A673 (cell line): ENCODE measurements around the gene ESD. TPM values are rescaled to one million over a fixed set of nuclear protein-coding genes. Genes with fewer than 3 reads are reported as not detected.
A peak's percentile ranks its signal among the peaks of the same experiment; 100 is the strongest.

Source experiments
- BruUV-seq: library from RNA; stranded (reverse); fragments of 400-500 nt; replicated peaks from 2 replicates; lab custom pipeline; 2021; lab: Mats Ljungman, UMichigan
- CTCF ChIA-PET: fragments of 300-600 bp; sonication (Branson Sonifier 250); formaldehyde crosslinking; loops from one replicate; lab custom pipeline; 2022; ENCODE audit warnings: antibody characterized with exemption; lab: Charles Lee
- POLR2A ChIA-PET: fragments of 300-600 bp; sonication (Branson Sonifier 250); formaldehyde crosslinking; loops from one replicate; lab custom pipeline; 2022; ENCODE audit warnings: antibody characterized with exemption; ENCODE audit not compliant: low non-redundant PET; lab: Charles Lee
- DNase-seq: peaks from one replicate; pipeline ENCODE4 v3.0.0-alpha.2; 2015; ENCODE audit warnings: low spot score
- H3K27ac ChIP-seq: fragments of 200-600 bp; sonication (generic); 2 replicates; pipeline ENCODE4 v1.5.1; 2016; ENCODE audit warnings: mixed run types, low read depth, mild to moderate bottlenecking, mixed read lengths, antibody characterized with exemption, low read length; ENCODE audit not compliant: poor library complexity, severe bottlenecking
- H3K27me3 ChIP-seq: fragments of 200-600 bp; sonication (generic); replicated peaks from 2 replicates; pipeline ENCODE4 v1.6.1; 2017; ENCODE audit warnings: mixed run types, low read depth, mild to moderate bottlenecking, mixed read lengths, antibody characterized with exemption, low read length; ENCODE audit not compliant: insufficient read depth, poor library complexity
- H3K36me3 ChIP-seq: fragments of 200-600 bp; sonication (generic); 2 replicates; pipeline ENCODE4 v1.6.1; 2016; ENCODE audit warnings: mixed run types, mild to moderate bottlenecking, mixed read lengths, antibody characterized with exemption, low read length; ENCODE audit not compliant: insufficient read depth, poor library complexity, severe bottlenecking
- H3K4me1 ChIP-seq: fragments of 200-600 bp; sonication (generic); 2 replicates; pipeline ENCODE4 v1.6.1; 2017; ENCODE audit warnings: mixed run types, mild to moderate bottlenecking, mixed read lengths, antibody characterized with exemption, low read length; ENCODE audit not compliant: insufficient read depth, poor library complexity, severe bottlenecking
- H3K4me3 ChIP-seq: fragments of 200-600 bp; sonication (generic); 2 replicates; pipeline ENCODE4 v1.5.1; 2016; ENCODE audit warnings: low read depth, mixed run types, mild to moderate bottlenecking, mixed read lengths, low read length; ENCODE audit not compliant: poor library complexity, severe bottlenecking
- H3K9me3 ChIP-seq: fragments of 200-600 bp; sonication (generic); 2 replicates; pipeline ENCODE4 v1.6.1; 2016; ENCODE audit warnings: mixed run types, low read depth, mild to moderate bottlenecking, mixed read lengths, antibody characterized with exemption, low read length; ENCODE audit not compliant: poor library complexity, severe bottlenecking
- CTCF ChIP-seq: fragments of 300-800, 200-600 bp; sonication (generic); conservative IDR thresholded peaks from 2 replicates; pipeline ENCODE4 v1.5.1; 2017; ENCODE audit warnings: low read depth, mild to moderate bottlenecking, antibody characterized with exemption, low read length, moderate library complexity, mixed read lengths
- EZH2 ChIP-seq: fragments of 200-600 bp; sonication (generic); IDR thresholded peaks from 2 replicates; pipeline ENCODE4 v1.6.1; 2017; ENCODE audit warnings: borderline replicate concordance, low read depth, mild to moderate bottlenecking, mixed read lengths, antibody characterized with exemption, low read length; ENCODE audit not compliant: poor library complexity, severe bottlenecking
- intact Hi-C: fragments of 100-400 bp; cut with micrococcal nuclease; formaldehyde crosslinking; loops from one replicate; pipeline ENCODE4 v1.10.0; 2022; ENCODE audit not compliant: unreplicated experiment
- total RNA-seq: library from RNA; stranded (reverse); gene quantifications from 2 replicates; pipeline ENCODE4 v1.2.3, GENCODE V29; 2021

Gene ESD
- total RNA-seq, 1 experiment from 2014 or later, result 167 TPM

- DNase-seq, result peak; percentile 69
- H3K9me3 ChIP-seq, result no peaks in the 10 kb centered on the region
- intact Hi-C loops, result loop anchor here (1.0 to 5.0 kb wide), 2 partner anchors 766 to 943 kb away; no protein-coding TSS in a partner anchor
- H3K36me3 ChIP-seq, result no peaks in the 10 kb centered on the region
- no peaks in the 10 kb centered on the region for H3K4me1 ChIP-seq
- CTCF ChIA-PET, result interaction anchor here (1.2 to 1.5 kb wide), 2 partner anchors 131 to 142 kb away, joined by 3 to 4 read pairs; no protein-coding TSS in a partner anchor
- no peak overlapping the region for H3K27ac ChIP-seq
- no peak overlapping the region for H3K4me3 ChIP-seq
- no peaks in the 10 kb centered on the region for H3K27me3 ChIP-seq
- peak; percentile 90 for TF ChIP-seq CTCF
- TF ChIP-seq EZH2, result no peak
- POLR2A ChIA-PET, result interaction anchor here (0.6 kb wide), 1 partner anchor 43 kb away, joined by 3 read pairs; no protein-coding TSS in a partner anchor
- no TSS peak for BruUV-seq
These were observed 34.7 kb upstream of the ESD start for GRCh38 chr13:46831588-46832194.

GRCh38 chr13:46830405-46831005 lies 33.5 kb upstream of the ESD start:
- intact Hi-C loops, result loop anchor here (5.0 kb wide), 1 partner anchor 767 kb away; no protein-coding TSS in a partner anchor
- no peak overlapping the region for H3K4me3 ChIP-seq
- DNase-seq, result no peak
- no peak for TF ChIP-seq EZH2
- no peak for TF ChIP-seq CTCF
- no peaks in the 10 kb centered on the region for H3K27me3 ChIP-seq
- H3K4me1 ChIP-seq, result no peaks in the 10 kb centered on the region
- POLR2A ChIA-PET, result no interaction called here
- H3K27ac ChIP-seq, result no peak overlapping the region
- no peaks in the 10 kb centered on the region for H3K9me3 ChIP-seq
- BruUV-seq, result no TSS peak
- CTCF ChIA-PET, result interaction anchor here (1.5 kb wide), 1 partner anchor 143 kb away, joined by 3 read pairs; no protein-coding TSS in a partner anchor
- H3K36me3 ChIP-seq, result no peaks in the 10 kb centered on the region

- no peak overlapping the region for H3K27ac ChIP-seq
- BruUV-seq, result no TSS peak
- H3K27me3 ChIP-seq, result no peaks in the 10 kb centered on the region
- intact Hi-C loops, result no loop called here
- H3K36me3 ChIP-seq, result no peaks in the 10 kb centered on the region
- H3K4me1 ChIP-seq, result no peaks in the 10 kb centered on the region
- H3K9me3 ChIP-seq, result no peaks in the 10 kb centered on the region
- no peak for TF ChIP-seq CTCF
- no peak for TF ChIP-seq EZH2
- H3K4me3 ChIP-seq, result no peak overlapping the region
- POLR2A ChIA-PET, result no interaction called here
- CTCF ChIA-PET, result no interaction called here
- DNase-seq, result no peak
These were observed 25.6 kb upstream of the ESD start for GRCh38 chr13:46822551-46822950.
